ENCODE data around the gene SH3RF3. TPM values are rescaled to one million over a fixed set of nuclear protein-coding genes. Genes with fewer than 3 reads are reported as not detected.

Gene SH3RF3
- total RNA-seq, 1 donor from 2014 or later: 6.3 TPM

DNA sequence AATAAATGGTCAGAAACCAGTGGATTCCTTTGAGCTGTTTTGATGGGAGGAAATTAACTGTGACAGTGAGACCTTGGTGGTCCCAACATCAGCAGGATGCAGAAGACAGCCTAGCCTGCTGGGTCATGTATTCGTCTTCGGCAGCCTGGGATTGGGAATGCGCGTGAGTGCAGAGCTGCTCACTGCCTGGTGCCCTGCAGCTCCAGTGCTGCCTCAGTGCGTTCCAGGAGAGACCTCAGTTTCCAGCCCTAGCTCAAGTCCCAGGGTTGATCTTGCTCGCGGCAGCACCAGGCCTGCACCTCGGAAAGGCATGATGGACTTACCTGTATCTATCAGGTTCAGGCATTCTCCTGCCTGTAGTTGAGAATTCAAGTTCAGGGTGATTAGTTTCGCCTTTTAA lies 203.9 kb downstream of the SH3RF3 start:
- DNase-seq (ENCODE audit: low read depth, low spot score): no peak

DNA sequence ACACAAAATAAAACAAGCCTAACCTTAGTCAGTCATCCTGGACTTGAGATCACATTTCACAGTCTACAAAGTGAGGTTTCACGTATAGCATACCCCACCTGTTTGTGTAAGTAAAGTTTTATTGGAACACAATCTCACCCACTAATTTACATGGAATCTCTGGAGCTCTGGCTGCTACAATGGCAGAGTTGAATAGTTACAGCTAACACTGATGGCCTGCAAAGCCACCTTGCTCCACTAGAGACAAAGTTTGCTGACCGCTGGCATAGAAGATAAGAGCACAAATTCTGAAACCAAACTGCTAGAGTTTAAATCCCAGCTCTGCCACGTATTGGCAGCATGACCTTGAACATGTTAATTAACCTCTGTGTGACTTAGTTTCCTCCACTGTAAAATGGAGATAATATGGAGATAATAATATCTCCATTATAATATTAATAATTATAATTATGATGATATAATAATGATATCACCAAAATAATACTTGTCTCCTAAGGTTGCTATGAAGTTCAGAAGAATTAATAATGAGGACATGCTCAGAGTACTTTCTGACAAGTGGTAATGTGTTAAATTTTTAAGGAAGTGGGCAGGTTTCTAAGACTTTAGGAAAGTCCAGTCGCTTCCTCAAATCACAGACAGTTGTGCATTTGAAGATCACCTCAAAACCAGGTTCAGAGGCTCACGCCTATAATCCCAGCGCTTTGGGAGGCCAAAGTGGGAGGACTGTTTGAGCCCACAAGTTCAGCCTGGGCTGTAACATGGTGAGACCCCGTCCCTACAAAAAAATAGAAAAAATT lies 204.6 kb downstream of the SH3RF3 start:
- no peak for DNase-seq (ENCODE audit: low read depth, low spot score)

DNA sequence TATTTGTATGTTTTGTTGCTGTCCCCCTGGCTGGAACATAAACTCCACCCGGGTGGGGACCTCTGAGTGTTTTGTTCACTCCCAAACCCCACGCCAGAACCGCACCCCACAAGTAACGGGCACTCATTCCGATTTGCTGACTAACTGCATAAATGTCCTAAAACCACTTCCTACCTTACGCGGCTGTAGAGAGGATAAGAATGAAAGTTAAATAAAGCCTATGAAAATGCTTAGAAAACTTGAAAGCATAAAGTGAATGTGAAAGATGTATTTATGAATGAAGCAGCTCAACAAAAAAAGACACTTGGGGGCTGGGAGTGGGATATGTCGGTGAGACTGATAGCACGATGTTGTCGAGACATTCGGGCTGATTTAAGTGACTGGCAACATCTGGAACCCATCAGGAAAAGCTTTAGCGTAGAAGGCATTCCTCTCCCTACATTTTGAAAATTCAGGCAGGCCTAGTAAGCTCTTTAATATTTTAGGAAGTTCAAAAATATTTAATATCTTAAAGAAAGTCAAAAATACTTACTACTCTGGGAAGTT lies 206.7 kb downstream of the SH3RF3 start:
- DNase-seq (ENCODE audit: low read depth, low spot score): no peak

GRCh38 chr2:109336296-109336695 lies 207.3 kb downstream of the SH3RF3 start:
- DNase-seq (ENCODE audit: low read depth, low spot score): no peak

DNA sequence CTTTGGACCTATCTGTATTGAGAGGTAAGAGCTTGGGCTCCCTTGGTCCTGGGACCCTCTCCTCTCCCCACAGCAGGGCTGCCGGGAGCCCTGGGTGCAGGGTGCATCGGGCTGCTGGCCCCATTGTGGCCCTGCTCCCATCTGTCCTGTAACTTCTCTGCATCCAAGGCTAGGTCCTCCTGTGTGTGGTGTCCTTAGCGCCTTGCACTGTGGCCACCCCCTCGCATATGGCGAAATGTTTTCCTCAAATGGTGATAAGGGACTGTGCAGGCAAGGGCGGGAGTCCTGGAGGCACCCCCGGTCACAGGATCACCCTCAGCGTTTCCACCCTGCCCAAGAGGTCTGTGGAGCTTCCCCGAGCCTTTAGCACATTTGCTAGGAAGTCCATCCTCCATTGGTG lies 208.2 kb downstream of the SH3RF3 start:
- DNase-seq (ENCODE audit: low read depth, low spot score): no peak

- DNase-seq (ENCODE audit: low read depth, low spot score): peak; percentile 49
These were observed 210.5 kb downstream of the SH3RF3 start for GRCh38 chr2:109339519-109339966.

- no peak for DNase-seq (ENCODE audit: low read depth, low spot score)
These were observed 211.4 kb downstream of the SH3RF3 start for GRCh38 chr2:109340381-109340780.

DNA sequence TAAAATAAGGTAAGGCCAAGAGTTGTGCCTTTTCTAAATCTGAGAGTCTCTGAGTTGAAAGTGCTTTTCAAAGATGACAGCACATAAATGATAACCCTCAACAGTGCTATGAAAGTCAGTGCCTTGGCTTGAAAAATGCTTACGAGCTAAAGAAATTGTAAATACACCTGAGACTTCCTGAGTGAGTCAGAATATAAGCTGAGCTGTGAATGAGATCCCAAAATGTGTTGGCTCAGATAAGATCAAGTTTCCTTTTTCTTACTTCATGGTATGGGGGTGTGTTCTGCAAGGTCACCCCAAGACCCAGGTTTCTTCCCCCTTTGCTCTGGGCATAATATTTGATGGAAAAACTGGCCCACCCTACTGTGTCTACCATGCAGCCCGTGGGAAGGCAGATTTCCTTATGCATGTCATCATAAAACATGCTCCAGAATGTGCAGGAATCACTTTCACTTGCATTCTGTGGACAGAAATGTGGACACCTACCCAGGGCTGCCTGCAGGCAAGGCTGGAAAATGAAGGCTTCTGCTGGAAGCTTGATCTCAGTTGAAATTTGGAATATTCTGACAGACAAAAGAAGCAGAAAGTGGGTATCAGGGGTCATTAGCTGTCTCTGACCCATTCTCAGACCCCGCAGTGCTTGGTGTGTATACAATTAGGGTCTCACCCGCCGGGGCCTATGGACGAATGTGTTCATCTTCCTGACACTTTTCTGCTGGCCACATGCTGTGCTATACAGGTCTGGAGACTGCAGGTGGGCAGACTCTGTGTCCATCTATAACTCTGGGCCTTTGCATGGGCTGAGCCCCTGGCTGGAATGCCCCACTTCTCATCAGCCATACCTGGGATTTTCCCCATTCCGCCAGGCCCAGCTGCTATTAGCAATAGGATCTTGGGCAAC lies 212.6 kb downstream of the SH3RF3 start:
- DNase-seq (ENCODE audit: low read depth, low spot score): no peak

GRCh38 chr2:109342256-109342850 lies 213.3 kb downstream of the SH3RF3 start:
- DNase-seq (ENCODE audit: low read depth, low spot score): no peak

DNA sequence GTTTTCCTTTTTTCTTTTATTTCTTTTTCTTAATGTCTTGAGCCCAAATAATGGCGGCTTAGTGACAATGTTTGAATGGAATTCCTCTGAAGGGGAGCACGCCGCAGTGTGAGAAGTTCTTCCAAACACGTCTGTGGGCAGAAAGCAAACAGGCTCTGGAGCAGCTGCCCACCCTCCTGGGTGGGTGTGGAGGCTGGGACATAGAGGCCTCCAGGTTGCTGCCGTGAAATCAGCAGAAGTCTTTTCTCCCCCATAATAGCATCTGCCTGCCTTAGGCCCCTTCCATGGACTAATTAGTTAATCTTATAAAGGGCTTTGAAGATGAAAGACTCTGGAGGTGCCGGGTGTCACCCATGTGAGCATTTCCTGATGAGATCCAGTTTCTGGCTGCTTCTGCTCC lies 213.9 kb downstream of the SH3RF3 start:
- DNase-seq (ENCODE audit: low read depth, low spot score): no peak

GRCh38 chr2:109343460-109343859 lies 214.5 kb downstream of the SH3RF3 start:
- DNase-seq (ENCODE audit: low read depth, low spot score): no peak

- DNase-seq (ENCODE audit: low read depth, low spot score): no peak
These were observed 215.3 kb downstream of the SH3RF3 start for GRCh38 chr2:109344270-109344805.

DNA sequence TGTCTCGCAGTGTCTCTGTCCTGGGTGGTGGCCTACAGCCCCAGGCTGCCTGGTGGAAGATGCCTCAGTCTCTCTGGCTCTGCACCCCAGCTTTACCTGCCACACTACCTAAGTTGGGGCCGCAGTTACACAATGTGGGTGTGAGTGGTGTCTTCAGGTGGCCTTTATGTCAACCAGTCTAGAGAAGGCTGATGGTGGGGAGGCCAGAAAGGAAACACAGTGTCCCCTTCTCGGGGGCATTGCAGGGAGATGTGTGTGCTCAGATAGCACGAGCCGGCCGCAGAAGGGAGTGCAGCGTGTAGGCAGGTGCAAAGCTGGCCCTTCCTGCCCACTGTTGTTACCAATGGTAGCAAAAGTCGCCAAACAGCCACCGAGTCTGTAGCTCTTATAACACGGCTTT lies 216.1 kb downstream of the SH3RF3 start:
- no peak for DNase-seq (ENCODE audit: low read depth, low spot score)

GRCh38 chr2:109345653-109346480 lies 216.9 kb downstream of the SH3RF3 start:
- no peak for DNase-seq (ENCODE audit: low read depth, low spot score)

- no peak for DNase-seq (ENCODE audit: low read depth, low spot score)
These were observed 217.7 kb downstream of the SH3RF3 start for GRCh38 chr2:109346601-109347228.

DNA sequence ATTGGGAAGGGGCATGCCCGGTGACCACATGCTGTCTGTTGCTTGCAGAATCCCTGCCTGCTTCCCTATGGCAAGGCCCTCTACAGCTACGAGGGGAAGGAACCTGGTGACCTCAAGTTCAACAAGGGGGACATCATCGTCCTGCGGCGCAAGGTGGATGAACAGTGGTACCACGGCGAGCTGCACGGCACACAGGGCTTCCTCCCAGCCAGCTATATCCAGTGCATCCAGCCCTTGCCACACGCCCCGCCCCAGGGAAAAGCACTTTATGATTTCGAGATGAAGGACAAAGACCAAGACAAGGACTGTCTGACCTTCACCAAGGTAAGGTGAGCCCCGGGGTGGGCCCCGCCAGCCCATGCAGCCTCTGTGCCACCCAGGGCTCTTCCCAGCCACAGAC lies 218.6 kb downstream of the SH3RF3 start:
- DNase-seq (ENCODE audit: low read depth, low spot score): no peak

DNA sequence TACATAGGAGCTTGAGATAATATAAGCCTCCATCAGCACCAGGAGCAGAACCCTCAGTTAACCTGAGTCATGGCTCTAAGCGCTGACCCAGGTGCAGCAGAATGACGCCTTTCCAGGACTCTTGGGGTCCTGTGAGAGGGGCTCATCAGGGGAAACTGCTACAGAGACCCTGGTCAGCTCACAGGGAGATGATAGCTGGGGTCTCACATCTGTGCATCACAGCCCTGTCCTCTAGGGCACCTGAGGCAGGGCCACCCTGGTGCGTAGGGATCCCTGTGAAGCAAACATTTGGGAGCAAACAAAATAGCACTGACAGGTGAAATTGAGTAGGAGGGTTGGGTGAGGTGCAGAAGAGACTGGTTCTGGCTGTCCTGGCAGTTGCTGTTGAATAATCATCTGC lies 219.2 kb downstream of the SH3RF3 start:
- no peak for DNase-seq (ENCODE audit: low read depth, low spot score)

DNA sequence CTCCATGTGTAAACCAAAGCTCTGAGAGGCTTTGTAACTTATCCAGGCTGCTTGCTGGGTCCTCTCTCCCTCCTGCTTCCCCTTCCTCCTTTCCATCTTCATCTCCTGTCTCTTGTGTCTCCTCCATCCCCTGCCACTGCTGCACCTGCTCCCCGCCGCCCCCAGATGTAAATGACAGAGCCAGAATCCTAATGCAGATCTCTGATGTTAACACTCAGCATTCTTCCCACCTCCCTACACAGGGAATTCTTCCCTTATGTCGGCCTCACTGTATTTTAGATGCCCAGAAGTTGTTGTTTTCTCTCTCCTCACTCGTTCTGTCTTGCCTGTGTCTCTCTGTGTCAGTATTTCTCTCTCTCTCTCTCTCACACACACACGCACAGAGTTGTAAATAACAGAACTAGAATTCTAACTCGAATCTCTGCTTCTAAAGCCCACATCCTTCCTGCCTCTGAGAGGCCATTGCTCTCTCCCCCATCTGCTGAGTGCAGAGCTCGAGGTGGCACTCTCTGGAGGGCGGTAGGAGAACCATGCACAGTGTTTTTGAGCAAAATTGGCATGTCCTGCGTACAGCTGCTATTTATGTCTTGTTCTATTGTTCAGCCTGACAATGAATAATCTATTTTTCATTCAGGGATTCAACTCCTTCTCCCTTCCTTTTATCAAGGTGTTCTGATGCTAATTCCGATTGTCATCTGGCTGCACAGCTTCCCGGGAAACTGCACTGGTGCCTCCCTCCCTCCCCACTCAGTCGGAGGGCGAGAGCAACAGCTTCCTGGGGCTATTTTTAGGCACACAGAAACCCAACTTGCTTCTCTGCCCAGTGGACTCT lies 219.9 kb downstream of the SH3RF3 start:
- no peak for DNase-seq (ENCODE audit: low read depth, low spot score)

Measured in pulmonary artery endothelial cell (primary cell).